ENCODE data around the gene CNIH3. TPM values are rescaled to one million over a fixed set of nuclear protein-coding genes. Genes with fewer than 3 reads are reported as not detected.

The CNIH3 gene
- total and polyA plus RNA-seq, 2 donors (not counting 1 experiment from before 2014, with no cell fraction given): 0.72 to 1.8 TPM

- Histone ChIP-seq H3K9ac (ENCODE audit: low read length) (no peak overlapping the region), H2AFZ (ENCODE audit: insufficient read depth, low read depth, low read length, poor library complexity, severe bottlenecking) (no peak overlapping the region), H4K20me1 (ENCODE audit: control insufficient read depth, insufficient read depth, low read length, poor library complexity, severe bottlenecking) (no peaks in the 10 kb centered on the region), H3K36me3 (replicated peaks in 1 of 2; ENCODE audit: control extremely low read depth in 1 of 2, control insufficient read depth in 1 of 2, extremely low read depth in 1 of 2, insufficient read depth in 2 of 2, low read length in 1 of 2) (no peaks in the 10 kb centered on the region), H3K9me3 (ENCODE audit: control extremely low read depth in 1 of 3, control insufficient read depth in 2 of 3, insufficient read depth in 1 of 3, low read length in 2 of 3) (no peaks in the 10 kb centered on the region), H3K4me3 (ENCODE audit: control extremely low read depth in 1 of 5, extremely low read depth in 1 of 5, insufficient read depth in 1 of 5, low read depth in 2 of 5, low read length in 4 of 5) (no peak overlapping the region), H3K4me2 (replicated peaks; ENCODE audit: low read depth, low read length, poor library complexity, severe bottlenecking) (no peak overlapping the region), H3K27me3 (replicated peaks in 1 of 4; ENCODE audit: control extremely low read depth in 1 of 4, control insufficient read depth in 3 of 4, insufficient read depth in 4 of 4, low read length in 3 of 4) (no peaks in the 10 kb centered on the region), H3K4me1 (ENCODE audit: control insufficient read depth in 2 of 2, insufficient read depth in 2 of 2, low read length in 2 of 2) (no peaks in the 10 kb centered on the region), H3K79me2 (ENCODE audit: control insufficient read depth, insufficient read depth, low read length) (no peaks in the 10 kb centered on the region), H3K27ac (ENCODE audit: low read length in 2 of 2) (no peak overlapping the region)
- DNase-seq (no peak), ATAC-seq (ENCODE audit: low read depth) (no peak)
- Mint-ChIP-seq H3K4me1 (no peaks in the 10 kb centered on the region), H3K4me3 (no peak overlapping the region), H3K27me3 (peaks cover 23% of the 10 kb centered on the region), H3K9me3 (ENCODE audit: insufficient read depth) (peaks cover 1% of the 10 kb centered on the region), H3K27ac (no peak overlapping the region)
- TF ChIP-seq EZH2 (IDR thresholded peaks at IDR 0.05; ENCODE audit: borderline replicate concordance, insufficient read depth, low read depth, low read length, poor library complexity, severe bottlenecking) (no peak), CTCF (IDR thresholded peaks at IDR 0.05) (no peak)
- ChIA-PET POLR2A (no interaction called here), CTCF (no interaction called here)
- no CpG with 5 or more reads among the region's 1 CpG for WGBS (ENCODE audit: insufficient coverage)
- intact Hi-C loops (cut with micrococcal nuclease): no loop called here
Measured at GRCh38 chr1:224582041-224582440, 34.1 kb upstream of the CNIH3 start.

DNA sequence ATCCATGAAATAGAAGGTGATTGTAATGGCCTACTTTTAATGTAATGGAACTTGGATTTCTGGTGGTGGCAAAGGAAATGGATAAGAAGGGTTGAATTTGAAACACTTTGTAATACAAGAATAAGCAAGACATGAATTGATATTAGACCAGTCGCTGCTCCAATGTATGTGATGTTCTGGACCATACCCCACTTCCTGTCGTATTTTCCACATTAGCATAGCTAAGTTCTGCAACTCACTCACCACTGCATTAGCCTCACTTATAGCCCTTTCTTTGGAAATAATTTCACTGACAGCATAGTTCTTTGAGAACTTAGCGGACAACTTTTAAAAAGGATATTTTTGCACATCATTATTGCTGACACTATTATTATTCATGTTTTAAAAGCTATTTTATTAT, 32.3 kb upstream of the CNIH3 start:
- Histone ChIP-seq H3K4me2 (replicated peaks; ENCODE audit: low read depth, low read length, poor library complexity, severe bottlenecking) (no peak overlapping the region), H3K36me3 (replicated peaks in 1 of 2; ENCODE audit: control extremely low read depth in 1 of 2, control insufficient read depth in 1 of 2, extremely low read depth in 1 of 2, insufficient read depth in 2 of 2, low read length in 1 of 2) (no peaks in the 10 kb centered on the region), H3K9ac (ENCODE audit: low read length) (no peak overlapping the region), H3K27ac (ENCODE audit: low read length in 2 of 2) (no peak overlapping the region), H3K79me2 (ENCODE audit: control insufficient read depth, insufficient read depth, low read length) (no peaks in the 10 kb centered on the region), H3K27me3 (replicated peaks in 1 of 4; ENCODE audit: control extremely low read depth in 1 of 4, control insufficient read depth in 3 of 4, insufficient read depth in 4 of 4, low read length in 3 of 4) (no peaks in the 10 kb centered on the region), H3K9me3 (ENCODE audit: control extremely low read depth in 1 of 3, control insufficient read depth in 2 of 3, insufficient read depth in 1 of 3, low read length in 2 of 3) (no peaks in the 10 kb centered on the region), H4K20me1 (ENCODE audit: control insufficient read depth, insufficient read depth, low read length, poor library complexity, severe bottlenecking) (no peaks in the 10 kb centered on the region), H3K4me3 (ENCODE audit: control extremely low read depth in 1 of 5, extremely low read depth in 1 of 5, insufficient read depth in 1 of 5, low read depth in 2 of 5, low read length in 4 of 5) (no peak overlapping the region), H3K4me1 (ENCODE audit: control insufficient read depth in 2 of 2, insufficient read depth in 2 of 2, low read length in 2 of 2) (no peaks in the 10 kb centered on the region), H2AFZ (ENCODE audit: insufficient read depth, low read depth, low read length, poor library complexity, severe bottlenecking) (no peak overlapping the region)
- Mint-ChIP-seq H3K27ac (no peak overlapping the region), H3K9me3 (ENCODE audit: insufficient read depth) (no peaks in the 10 kb centered on the region), H3K27me3 (peaks cover 19% of the 10 kb centered on the region), H3K4me3 (no peak overlapping the region), H3K4me1 (no peaks in the 10 kb centered on the region)
- ChIA-PET POLR2A (no interaction called here), CTCF (no interaction called here)
- WGBS (ENCODE audit: insufficient coverage): 89% methylated on average over 2 of the region's 3 CpGs
- DNase-seq (no peak), ATAC-seq (ENCODE audit: low read depth) (no peak)
- no peak for TF ChIP-seq CTCF (IDR thresholded peaks at IDR 0.05)
- TF ChIP-seq EZH2 (IDR thresholded peaks at IDR 0.05; ENCODE audit: borderline replicate concordance, insufficient read depth, low read depth, low read length, poor library complexity, severe bottlenecking): no peak
- intact Hi-C loops (cut with micrococcal nuclease): no loop called here

Data from B cell (primary cell).